HCT116 (cell line): ENCODE measurements around the gene FCRL6. TPM values are rescaled to one million over a fixed set of nuclear protein-coding genes. Genes with fewer than 3 reads are reported as not detected.

ENCODE experiments used
- ATAC-seq: fragments of 200-7000 bp; cut with Tn5 transposase; 2 replicates; pipeline ENCODE4 v1.9.1; 2020; ENCODE audit warnings: mild to moderate bottlenecking, moderate library complexity
- BruUV-seq: library from RNA; stranded (reverse); fragments of 400-500 nt; replicated peaks from 2 replicates; lab custom pipeline; 2021; lab: Mats Ljungman, UMichigan
- CTCF ChIA-PET: fragments of 300-600 bp; sonication (Branson Sonifier 250); formaldehyde crosslinking; loops from one replicate; lab custom pipeline; 2021; ENCODE audit warnings: antibody characterized with exemption; lab: Charles Lee
- POLR2A ChIA-PET: fragments of 300-600, 350-600 bp; sonication (Branson Sonifier 250); formaldehyde crosslinking; loops from one replicate; lab custom pipeline; 2021; ENCODE audit warnings: antibody characterized with exemption; lab: Charles Lee
- RAD21 ChIA-PET, 2 experiments: fragments of 300-600 bp; sonication (Branson Sonifier 250); formaldehyde crosslinking; loops; one replicate each; lab custom pipeline; 2023; ENCODE audit warnings: low total read pairs in 2 of 2; ENCODE audit not compliant: uncharacterized antibody in 2 of 2, unreplicated experiment in 2 of 2, low non-redundant PET in 1 of 2; lab: Charles Lee
- DNase-seq: peaks from one replicate; pipeline ENCODE4 v3.0.0-alpha.2; 2010; ENCODE audit warnings: low read depth, low spot score
- H2AFZ ChIP-seq: fragments of 200-600 bp; shearing (Covaris generic), sonication (generic); 2 replicates; pipeline ENCODE4 v1.6.1; 2017; ENCODE audit warnings: low read depth, mixed run types, mixed read lengths, antibody characterized with exemption, low read length; ENCODE audit not compliant: poor library complexity, severe bottlenecking
- H3K27ac ChIP-seq: 2 replicates; pipeline ENCODE4 v1.5.1; 2012; ENCODE audit warnings: low read depth, low read length
- H3K27me3 ChIP-seq: fragments of 200-600 bp; sonication (generic); 2 replicates; pipeline ENCODE4 v1.6.1; 2016; ENCODE audit warnings: mixed run types, low read length, mixed read lengths; ENCODE audit not compliant: insufficient read depth
- H3K36me3 ChIP-seq, 2 experiments: fragments of 200-500 bp in 1 of 2; fragments of 200-600 bp in 1 of 2; sonication (Bioruptor generic) in 1 of 2; sonication (generic) in 1 of 2; 2 replicates each; pipeline versions ENCODE4 v1.5.1 to v1.6.1; 2014 to 2016; ENCODE audit warnings: low read length in 2 of 2, inconsistent platforms in 1 of 2, mixed read lengths in 1 of 2, mixed run types in 1 of 2; ENCODE audit not compliant: insufficient read depth in 2 of 2, control insufficient read depth in 1 of 2
- H3K4me1 ChIP-seq, 2 experiments: fragments of 200-600 bp in 1 of 2; sonication (generic) in 1 of 2; 2 replicates each; pipeline versions ENCODE4 v1.5.1 to v1.6.1; 2012 to 2017; ENCODE audit warnings: low read length in 2 of 2, inconsistent platforms in 1 of 2, mild to moderate bottlenecking in 1 of 2, mixed read lengths in 1 of 2, mixed run types in 1 of 2, moderate library complexity in 1 of 2; ENCODE audit not compliant: insufficient read depth in 2 of 2, control insufficient read depth in 1 of 2
- H3K4me2 ChIP-seq: fragments of 200-600 bp; sonication (generic); 2 replicates; pipeline ENCODE4 v1.6.1; 2017; ENCODE audit warnings: mixed run types, low read length, mixed read lengths
- H3K4me3 ChIP-seq, 2 experiments: fragments of 200-600 bp in 1 of 2; sonication (generic) in 1 of 2; replicated peaks in 1 of 2; 2 replicates each; pipeline ENCODE4 v1.5.1; 2011 to 2016; ENCODE audit warnings: low read length in 2 of 2, control low read depth in 1 of 2, low read depth in 1 of 2, mild to moderate bottlenecking in 1 of 2, mixed read lengths in 1 of 2, mixed run types in 1 of 2
- H3K79me2 ChIP-seq: fragments of 200-600 bp; sonication (generic); 2 replicates; pipeline ENCODE4 v1.6.1; 2017; ENCODE audit warnings: mild to moderate bottlenecking, mixed run types, low read length, moderate library complexity, mixed read lengths; ENCODE audit not compliant: insufficient read depth
- H3K9ac ChIP-seq: fragments of 200-600 bp; sonication (generic); 2 replicates; pipeline ENCODE4 v1.6.1; 2016; ENCODE audit warnings: low read length, mixed read lengths
- H3K9me2 ChIP-seq: fragments of 200-600 bp; sonication (generic), shearing (Covaris generic); 2 replicates; pipeline ENCODE4 v1.6.1; 2017; ENCODE audit warnings: mixed run types, mild to moderate bottlenecking, moderate library complexity; ENCODE audit not compliant: insufficient read depth
- H3K9me3 ChIP-seq, 2 experiments: fragments of 200-500 bp in 1 of 2; fragments of 200-600 bp in 1 of 2; sonication (Bioruptor generic) in 1 of 2; sonication (generic) in 1 of 2; 2 replicates each; pipeline ENCODE4 v1.6.1; 2014 to 2017; ENCODE audit warnings: low read length in 2 of 2, mixed read lengths in 2 of 2, inconsistent platforms in 1 of 2, low read depth in 1 of 2, mild to moderate bottlenecking in 1 of 2, mixed run types in 1 of 2, moderate library complexity in 1 of 2; ENCODE audit not compliant: control insufficient read depth in 1 of 2, insufficient read depth in 1 of 2
- H4K20me1 ChIP-seq: fragments of 200-600 bp; sonication (generic), shearing (Covaris generic); 2 replicates; pipeline ENCODE4 v1.6.1; 2017; ENCODE audit warnings: mixed run types, mild to moderate bottlenecking, moderate library complexity; ENCODE audit not compliant: insufficient read depth
- ELF1 ChIP-seq: IDR thresholded peaks from 2 replicates; pipeline ENCODE4 v1.6.1; 2012; ENCODE audit warnings: low read depth, borderline replicate concordance
- EZH2 ChIP-seq: fragments of 200-600 bp; sonication (generic); IDR thresholded peaks from 2 replicates; pipeline ENCODE4 v1.6.1; 2017; ENCODE audit warnings: antibody characterized with exemption, mixed run types
- SIN3A ChIP-seq: IDR thresholded peaks from 2 replicates; pipeline ENCODE4 v1.6.1; 2012; ENCODE audit warnings: low read depth
- SP1 ChIP-seq: IDR thresholded peaks from 2 replicates; pipeline ENCODE4 v1.6.1; 2012; ENCODE audit warnings: low read depth
- SRF ChIP-seq: IDR thresholded peaks from 2 replicates; pipeline ENCODE4 v1.6.1; 2012; ENCODE audit warnings: low read depth
- TCF7L2 ChIP-seq: IDR thresholded peaks from 2 replicates; pipeline ENCODE4 v1.7.0; 2011; ENCODE audit warnings: borderline replicate concordance, inconsistent platforms; ENCODE audit not compliant: insufficient read depth, insufficient read length; ENCODE audit errors: extremely low read depth
- intact Hi-C: fragments of 100-400 bp; cut with micrococcal nuclease; formaldehyde crosslinking; loops from 2 replicates; pipeline ENCODE4 v1.10.0; 2022
- total RNA-seq: library from RNA; stranded (reverse); gene quantifications from one replicate; pipeline ENCODE4 v1.2.1, GENCODE V29; 2021; ENCODE audit not compliant: unreplicated experiment
- TF ChIP-seq, protein P1 (sequence below), 3 experiments: fragments of 200-600 bp in 1 of 3; sonication (generic) in 1 of 3; IDR thresholded peaks in 2 of 3; conservative IDR thresholded peaks in 1 of 3; 2 replicates each; pipeline ENCODE4 v1.5.1; 2012 to 2017; ENCODE audit warnings: low read depth in 2 of 3, low read length in 2 of 3, antibody characterized with exemption in 1 of 3, borderline replicate concordance in 1 of 3, control low read depth in 1 of 3, mild to moderate bottlenecking in 1 of 3, mixed read lengths in 1 of 3, mixed run types in 1 of 3, moderate library complexity in 1 of 3; ENCODE audit not compliant: insufficient read depth in 1 of 3
- TF ChIP-seq, protein P2 (sequence below): IDR thresholded peaks from 2 replicates; pipeline ENCODE4 v1.6.1; 2012

Gene FCRL6
- total RNA-seq, 1 experiment from 2014 or later, result not detected

DNA sequence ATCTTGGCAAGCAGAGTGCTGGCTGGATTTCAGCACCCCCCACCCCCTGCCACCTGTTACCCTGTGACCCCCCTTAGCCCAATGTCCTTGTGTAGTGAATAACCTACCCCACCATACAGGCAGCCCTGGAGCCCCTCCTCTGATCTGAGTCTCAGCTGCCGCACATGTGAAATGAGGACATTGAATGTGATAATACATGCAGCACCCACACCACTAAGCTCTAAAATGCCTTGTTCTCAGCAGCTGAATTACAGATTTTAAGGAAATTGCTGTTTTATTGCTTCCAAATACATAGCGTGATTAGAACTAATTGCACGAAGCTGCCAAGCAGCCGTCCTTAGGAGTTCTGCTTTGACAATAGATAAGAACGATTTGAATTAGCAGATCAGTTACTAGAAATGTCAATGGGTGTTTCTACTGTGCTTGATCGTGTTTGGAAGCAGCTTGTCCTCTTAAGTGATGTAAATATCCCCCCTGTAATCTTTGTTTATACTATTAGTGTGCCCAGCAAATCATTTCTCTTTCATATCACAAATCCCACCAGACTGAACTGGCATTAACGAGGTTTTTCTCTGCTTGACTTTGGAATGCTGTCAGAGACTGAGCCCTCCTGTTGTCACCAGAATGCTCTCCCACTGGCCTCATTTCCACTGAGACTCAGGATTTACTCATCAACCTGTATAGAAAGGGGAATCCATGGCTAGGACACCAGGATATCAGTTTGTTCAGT lies 29.4 kb downstream of the FCRL6 start:
- ATAC-seq (no peak), DNase-seq (no peak)
- Histone ChIP-seq H3K4me3 (no peak overlapping the region), H3K9me2 (no peaks in the 10 kb centered on the region), H3K36me3 (no peaks in the 10 kb centered on the region), H3K9me3 (no peaks in the 10 kb centered on the region), H3K27ac (no peak overlapping the region), H3K27me3 (no peaks in the 10 kb centered on the region), H3K9ac (no peak overlapping the region), H3K4me2 (no peak overlapping the region), H3K79me2 (no peaks in the 10 kb centered on the region), H2AFZ (no peak overlapping the region), H3K4me1 (peaks cover 0 to 12% of the 10 kb centered on the region in 2 experiments; a peak in 1 of 4 replicates), H4K20me1 (no peaks in the 10 kb centered on the region)
- ChIA-PET CTCF (interaction anchor here (0.9 to 1.6 kb wide), 3 partner anchors 33 to 61 kb away, joined by 3 to 4 read pairs (median 3); no protein-coding TSS in a partner anchor), RAD21 (no interaction called here), POLR2A (no interaction called here)
- no TSS peak for BruUV-seq
- intact Hi-C loops, result no loop called here
- no peak for TF ChIP-seq EZH2
- TF ChIP-seq ELF1, result no peak
- TF ChIP-seq, protein P1, sequence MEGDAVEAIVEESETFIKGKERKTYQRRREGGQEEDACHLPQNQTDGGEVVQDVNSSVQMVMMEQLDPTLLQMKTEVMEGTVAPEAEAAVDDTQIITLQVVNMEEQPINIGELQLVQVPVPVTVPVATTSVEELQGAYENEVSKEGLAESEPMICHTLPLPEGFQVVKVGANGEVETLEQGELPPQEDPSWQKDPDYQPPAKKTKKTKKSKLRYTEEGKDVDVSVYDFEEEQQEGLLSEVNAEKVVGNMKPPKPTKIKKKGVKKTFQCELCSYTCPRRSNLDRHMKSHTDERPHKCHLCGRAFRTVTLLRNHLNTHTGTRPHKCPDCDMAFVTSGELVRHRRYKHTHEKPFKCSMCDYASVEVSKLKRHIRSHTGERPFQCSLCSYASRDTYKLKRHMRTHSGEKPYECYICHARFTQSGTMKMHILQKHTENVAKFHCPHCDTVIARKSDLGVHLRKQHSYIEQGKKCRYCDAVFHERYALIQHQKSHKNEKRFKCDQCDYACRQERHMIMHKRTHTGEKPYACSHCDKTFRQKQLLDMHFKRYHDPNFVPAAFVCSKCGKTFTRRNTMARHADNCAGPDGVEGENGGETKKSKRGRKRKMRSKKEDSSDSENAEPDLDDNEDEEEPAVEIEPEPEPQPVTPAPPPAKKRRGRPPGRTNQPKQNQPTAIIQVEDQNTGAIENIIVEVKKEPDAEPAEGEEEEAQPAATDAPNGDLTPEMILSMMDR (IDR thresholded peaks at IDR 0.05 in 2 of 3, conservative IDR thresholded peaks at IDR 0.05 in 1 of 3; ENCODE audit: borderline replicate concordance in 1 of 3, insufficient read depth in 1 of 3, low read depth in 2 of 3, low read length in 2 of 3), result no peak
- TF ChIP-seq SIN3A, result no peak
- no peak for TF ChIP-seq SRF

DNA sequence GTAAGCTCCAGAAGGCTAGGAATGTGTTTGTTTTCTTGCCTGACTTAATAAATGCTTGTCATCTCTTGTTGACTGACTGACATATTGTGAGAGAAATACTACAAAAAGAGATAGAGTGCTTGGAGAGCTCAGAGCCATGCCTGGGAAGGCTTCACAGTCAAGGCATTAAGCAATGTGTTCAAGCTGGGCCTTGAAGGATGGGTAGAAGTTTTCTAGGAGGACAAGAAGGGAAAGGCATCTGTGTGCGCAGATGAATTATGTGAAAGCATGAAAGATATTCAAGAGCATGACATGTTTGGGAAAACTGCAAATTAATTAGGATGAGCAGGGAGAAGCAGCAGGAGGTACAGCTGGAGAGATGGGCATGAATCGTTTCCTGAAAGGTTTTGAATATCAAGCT lies 30.1 kb downstream of the FCRL6 start:
- no peaks in the 10 kb centered on the region for H3K9me2 ChIP-seq
- POLR2A ChIA-PET, result no interaction called here
- no peak for DNase-seq
- TF ChIP-seq SP1, result no peak
- no peak for TF ChIP-seq SRF
- no peak for TF ChIP-seq SIN3A
- TF ChIP-seq TCF7L2, result no peak
- TF ChIP-seq, protein P2, sequence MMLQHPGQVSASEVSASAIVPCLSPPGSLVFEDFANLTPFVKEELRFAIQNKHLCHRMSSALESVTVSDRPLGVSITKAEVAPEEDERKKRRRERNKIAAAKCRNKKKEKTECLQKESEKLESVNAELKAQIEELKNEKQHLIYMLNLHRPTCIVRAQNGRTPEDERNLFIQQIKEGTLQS, result no peak
- TF ChIP-seq, all 23 proteins: peak for 0
- Histone ChIP-seq H3K4me2 (no peak overlapping the region), H3K9me3 (no peaks in the 10 kb centered on the region), H4K20me1 (no peaks in the 10 kb centered on the region), H3K36me3 (no peaks in the 10 kb centered on the region), H2AFZ (no peak overlapping the region), H3K9ac (no peak overlapping the region), H3K27me3 (no peaks in the 10 kb centered on the region), H3K79me2 (no peaks in the 10 kb centered on the region), H3K4me1 (peaks cover 0 to 19% of the 10 kb centered on the region in 2 experiments; a peak in 2 of 4 replicates), H3K4me3 (no peak overlapping the region), H3K27ac (no peak overlapping the region)
- BruUV-seq, result no TSS peak
- RAD21 ChIA-PET, result no interaction called here
- intact Hi-C loops, result no loop called here
- CTCF ChIA-PET, result interaction anchor here (0.6 to 1.6 kb wide), 4 partner anchors 59 to 706 kb away, joined by 3 to 5 read pairs (median 3); no protein-coding TSS in a partner anchor
- ATAC-seq, result no peak
